GM21717 (cell line): ENCODE data around the gene SIX2.

Source experiments
- ATAC-seq: cut with Tn5 transposase; IDR thresholded peaks from one replicate; pipeline ENCODE4 v1.9.1; 2021; ENCODE audit warnings: mild to moderate bottlenecking, moderate library complexity; ENCODE audit not compliant: unreplicated experiment

Gene SIX2

GRCh38 chr2:44967727-44968432 is 41.4 kb downstream of the SIX2 start:
- no peak for ATAC-seq

- ATAC-seq = no peak
Observed at GRCh38 chr2:44967056-44967455, 42.2 kb downstream of the SIX2 start.

- no peak for ATAC-seq
Observed at GRCh38 chr2:44965684-44966083, 43.6 kb downstream of the SIX2 start.

- ATAC-seq = no peak
Observed at GRCh38 chr2:44964752-44965236, 44.5 kb downstream of the SIX2 start.

GRCh38 chr2:44962176-44962695 is 47.0 kb downstream of the SIX2 start:
- ATAC-seq = no peak

- no peak for ATAC-seq
Observed at GRCh38 chr2:44960871-44961270, 48.4 kb downstream of the SIX2 start.

GRCh38 chr2:44959855-44960254 is 49.4 kb downstream of the SIX2 start:
- ATAC-seq = no peak

GRCh38 chr2:44957656-44958327 is 51.5 kb downstream of the SIX2 start:
- no peak for ATAC-seq

- ATAC-seq = no peak
Observed at GRCh38 chr2:44956843-44957242, 52.4 kb downstream of the SIX2 start.

- ATAC-seq = no peak
Observed at GRCh38 chr2:44955593-44956392, 53.5 kb downstream of the SIX2 start.
